ENCODE results near the gene PIK3R3. TPM values are rescaled to one million over a fixed set of nuclear protein-coding genes. Genes with fewer than 3 reads are reported as not detected.

Gene PIK3R3
- total and polyA plus RNA-seq, 8 donors = 3.4 to 33.8 (median 12.4) TPM

DNA sequence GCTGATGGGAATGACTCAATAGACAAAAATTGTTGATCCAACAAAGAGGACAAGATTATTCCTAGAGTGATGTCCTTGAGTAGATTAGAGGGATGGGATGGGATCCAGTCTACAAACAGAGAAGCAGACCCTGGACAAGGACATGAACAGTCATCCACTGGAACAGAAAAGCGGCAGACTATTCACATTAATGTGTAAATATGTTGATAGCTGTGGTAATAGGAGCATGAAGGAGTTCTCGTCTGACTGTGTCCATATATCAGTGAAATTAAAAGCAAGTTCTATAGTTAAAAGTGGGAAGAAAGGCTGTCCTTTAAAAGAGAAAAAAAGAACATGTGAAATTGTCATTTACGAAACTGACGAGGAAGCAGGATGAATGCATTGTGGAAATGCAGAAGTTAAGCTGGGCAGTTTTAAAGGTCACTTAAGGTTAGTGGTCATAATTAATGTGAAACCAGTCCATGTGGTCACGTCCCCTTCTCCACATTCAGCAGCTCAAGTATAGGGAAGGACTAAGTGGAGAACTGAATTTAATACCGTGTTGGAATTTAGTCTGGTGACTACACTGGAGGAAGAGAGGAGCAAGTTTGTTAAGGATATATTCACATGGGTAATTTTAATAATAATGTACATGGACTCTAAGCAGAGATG is 62.1 kb downstream of the PIK3R3 start:
- TF ChIP-seq CTCF (IDR thresholded peaks at IDR 0.05) = no peak
- TF ChIP-seq POLR2AphosphoS5 (IDR thresholded peaks at IDR 0.05) = no peak
- no peak for TF ChIP-seq EP300 (IDR thresholded peaks at IDR 0.05)
- TF ChIP-seq POLR2A (IDR thresholded peaks at IDR 0.05) = no peak
- peak in 1 of 2 donors; percentile 6 for DNase-seq
- peak overlapping the region in 1 of 5 donors; percentile 30 for H3K27ac ChIP-seq
- 78 to 90% (median 88%) methylated on average over 6 of the region's 6 CpGs for WGBS, 5 donors
- no peaks in the 10 kb centered on the region for H3K27me3 ChIP-seq
- no peaks in the 10 kb centered on the region for H3K9me3 ChIP-seq
- no peak overlapping the region for H3K4me3 ChIP-seq
- peaks cover 0 to 23% (median 7%) of the 10 kb centered on the region in 4 donors for H3K36me3 ChIP-seq
- intact Hi-C loops (cut with DNase I; ENCODE audit: low total_unique reads) = no loop called here
- H3K4me1 ChIP-seq = peaks cover 0 to 4% (median 2%) of the 10 kb centered on the region in 4 donors

DNA sequence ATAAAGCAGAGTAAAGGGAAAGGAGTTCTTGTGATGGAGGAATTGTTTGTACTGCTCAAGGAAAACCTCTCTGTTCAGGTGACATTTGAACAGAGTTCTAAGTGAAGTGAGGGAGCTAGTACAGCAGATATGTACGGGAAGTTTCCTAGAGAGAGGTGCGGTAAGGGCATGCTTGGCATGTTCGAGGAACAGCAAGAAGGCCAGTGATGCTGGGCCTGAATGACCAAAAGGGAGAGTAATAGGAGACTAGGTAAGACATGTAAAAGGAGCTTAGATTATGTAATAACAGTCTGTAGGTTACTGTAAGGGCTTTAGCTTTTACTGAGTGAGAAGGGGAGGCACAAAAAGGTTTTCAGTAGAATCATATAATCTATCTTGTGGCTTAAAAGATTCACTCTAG is 63.9 kb downstream of the PIK3R3 start:
- H3K27ac ChIP-seq = no peak overlapping the region
- no peak overlapping the region for H3K4me3 ChIP-seq
- peaks cover 0 to 8% (median 2%) of the 10 kb centered on the region in 4 donors for H3K4me1 ChIP-seq
- peaks cover 0 to 21% (median 7%) of the 10 kb centered on the region in 4 donors for H3K36me3 ChIP-seq
- H3K9me3 ChIP-seq = no peaks in the 10 kb centered on the region
- H3K27me3 ChIP-seq = no peaks in the 10 kb centered on the region
- intact Hi-C loops (cut with DNase I; ENCODE audit: low total_unique reads) = no loop called here
- no peak for DNase-seq
- 76 to 90% (median 80%) methylated on average over 3 of the region's 3 CpGs for WGBS, 5 donors
- no peak for TF ChIP-seq POLR2AphosphoS5 (IDR thresholded peaks at IDR 0.05)
- TF ChIP-seq CTCF (IDR thresholded peaks at IDR 0.05) = no peak
- TF ChIP-seq EP300 (IDR thresholded peaks at IDR 0.05) = no peak
- no peak for TF ChIP-seq POLR2A (IDR thresholded peaks at IDR 0.05)

GRCh38 chr1:46067652-46068051 is 64.8 kb downstream of the PIK3R3 start:
- TF ChIP-seq POLR2AphosphoS5 (IDR thresholded peaks at IDR 0.05) = no peak
- no peak for TF ChIP-seq EP300 (IDR thresholded peaks at IDR 0.05)
- TF ChIP-seq CTCF (IDR thresholded peaks at IDR 0.05) = no peak
- no peak for TF ChIP-seq POLR2A (IDR thresholded peaks at IDR 0.05)
- intact Hi-C loops (cut with DNase I; ENCODE audit: low total_unique reads) = no loop called here
- no peak overlapping the region for H3K27ac ChIP-seq
- 94 to 100% (median 95%) methylated on average over 1 of the region's 1 CpG for WGBS, 5 donors
- DNase-seq = no peak
- H3K4me1 ChIP-seq = peaks cover 0 to 12% (median 2%) of the 10 kb centered on the region in 4 donors
- no peaks in the 10 kb centered on the region for H3K9me3 ChIP-seq
- H3K36me3 ChIP-seq = peaks cover 0 to 16% (median 7%) of the 10 kb centered on the region in 4 donors
- no peak overlapping the region for H3K4me3 ChIP-seq
- no peaks in the 10 kb centered on the region for H3K27me3 ChIP-seq

DNA sequence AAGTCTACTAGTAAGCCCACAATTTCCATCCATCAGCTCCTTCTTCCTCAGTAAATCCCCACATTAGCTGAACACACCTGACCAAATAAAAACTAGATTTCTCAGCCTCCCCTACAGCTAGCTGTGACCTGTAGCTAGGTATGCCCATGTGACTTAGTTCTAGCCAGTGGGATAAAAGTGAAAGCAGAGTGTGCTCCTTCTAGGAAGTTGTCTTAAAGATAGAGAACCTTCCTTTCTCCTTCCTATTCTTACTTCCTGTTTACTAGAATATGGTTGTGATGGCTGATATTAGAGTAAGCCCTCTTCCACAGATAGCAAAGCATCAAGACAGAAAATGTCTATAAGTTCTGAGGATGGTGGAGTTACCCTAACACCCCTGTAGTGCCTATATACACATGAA is 67.0 kb downstream of the PIK3R3 start:
- no peak for TF ChIP-seq POLR2AphosphoS5 (IDR thresholded peaks at IDR 0.05)
- no peak for TF ChIP-seq POLR2A (IDR thresholded peaks at IDR 0.05)
- TF ChIP-seq CTCF (IDR thresholded peaks at IDR 0.05) = no peak
- TF ChIP-seq EP300 (IDR thresholded peaks at IDR 0.05) = no peak
- Histone ChIP-seq H3K4me3 (no peak overlapping the region), H3K9me3 (no peaks in the 10 kb centered on the region), H3K36me3 (peaks cover 5 to 30% (median 12%) of the 10 kb centered on the region in 4 donors), H3K4me1 (peaks cover 0 to 18% (median 2%) of the 10 kb centered on the region in 4 donors), H3K27ac (no peak overlapping the region), H3K27me3 (no peaks in the 10 kb centered on the region)
- peak in 1 of 2 donors; percentile 66 for DNase-seq
- intact Hi-C loops (cut with DNase I; ENCODE audit: low total_unique reads) = no loop called here

All from stomach (tissue), 9 donors.